ENCODE measurements around the gene POLR1D. TPM values are rescaled to one million over a fixed set of nuclear protein-coding genes. Genes with fewer than 3 reads are reported as not detected.
"Not testable (repeated sequence)": the region's sequence is repeated elsewhere in the genome, so short reads cannot be mapped to it uniquely, and the experiment has no call there.

The POLR1D gene
- total RNA-seq, 2 donors from 2014 or later = 123 to 124 TPM

DNA sequence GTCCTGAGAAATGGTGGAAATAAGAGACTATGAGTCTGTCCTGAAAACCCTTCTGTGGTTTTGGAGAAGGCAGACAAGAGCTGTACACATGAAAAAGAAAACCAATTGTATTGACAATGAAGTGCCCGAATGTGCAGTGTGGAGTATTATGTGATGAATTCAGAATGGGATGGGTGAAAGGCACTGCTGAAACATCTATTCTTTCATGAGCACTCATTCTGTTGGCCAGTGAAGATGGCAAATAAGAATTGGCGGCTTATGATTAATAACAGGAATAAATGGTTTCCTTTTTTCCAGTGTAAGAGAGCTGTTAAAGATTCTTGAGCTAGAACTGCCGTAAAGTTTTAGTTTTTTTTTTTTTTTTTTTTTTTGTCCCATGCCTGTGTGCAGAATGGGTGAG, 5.7 kb downstream of the POLR1D start:
- H3K27ac ChIP-seq = no peak overlapping the region
- intact Hi-C loops (cut with DNase I) = loop anchor here (10.0 kb wide), 1 partner anchor 203 kb away; the partner anchor contains the start of gene GTF3A
- H3K9me3 ChIP-seq = no peaks in the 10 kb centered on the region

DNA sequence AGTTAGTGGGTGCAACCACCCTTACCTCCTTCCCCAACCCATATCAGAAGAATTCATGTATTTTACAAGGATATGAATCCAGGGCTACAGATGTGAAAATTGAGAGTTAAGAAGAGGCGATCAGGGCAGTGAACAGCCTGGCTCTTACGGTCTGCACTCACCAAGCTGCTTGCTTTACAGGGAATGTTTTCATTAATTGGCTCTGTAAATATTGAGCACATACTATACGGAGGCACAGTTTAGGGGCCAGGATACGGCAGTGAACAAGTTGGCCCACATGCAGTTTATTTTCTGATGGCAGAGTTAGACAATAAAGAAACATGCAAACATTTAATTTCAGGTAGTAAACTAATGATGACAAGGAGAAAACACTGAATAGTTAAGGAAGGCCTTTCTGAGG, 6.4 kb downstream of the POLR1D start:
- intact Hi-C loops (cut with DNase I) = loop anchor here (10.0 kb wide), 1 partner anchor 203 kb away; the partner anchor contains the start of gene GTF3A
- H3K9ac ChIP-seq (ENCODE audit: low read depth in 2 of 2, low read length in 2 of 2) = no peak overlapping the region
- H3K9me3 ChIP-seq = no peaks in the 10 kb centered on the region
- H3K36me3 ChIP-seq = no peaks in the 10 kb centered on the region
- no peak overlapping the region for H3K4me3 ChIP-seq
- no peaks in the 10 kb centered on the region for H3K27me3 ChIP-seq
- TF ChIP-seq, protein P1, sequence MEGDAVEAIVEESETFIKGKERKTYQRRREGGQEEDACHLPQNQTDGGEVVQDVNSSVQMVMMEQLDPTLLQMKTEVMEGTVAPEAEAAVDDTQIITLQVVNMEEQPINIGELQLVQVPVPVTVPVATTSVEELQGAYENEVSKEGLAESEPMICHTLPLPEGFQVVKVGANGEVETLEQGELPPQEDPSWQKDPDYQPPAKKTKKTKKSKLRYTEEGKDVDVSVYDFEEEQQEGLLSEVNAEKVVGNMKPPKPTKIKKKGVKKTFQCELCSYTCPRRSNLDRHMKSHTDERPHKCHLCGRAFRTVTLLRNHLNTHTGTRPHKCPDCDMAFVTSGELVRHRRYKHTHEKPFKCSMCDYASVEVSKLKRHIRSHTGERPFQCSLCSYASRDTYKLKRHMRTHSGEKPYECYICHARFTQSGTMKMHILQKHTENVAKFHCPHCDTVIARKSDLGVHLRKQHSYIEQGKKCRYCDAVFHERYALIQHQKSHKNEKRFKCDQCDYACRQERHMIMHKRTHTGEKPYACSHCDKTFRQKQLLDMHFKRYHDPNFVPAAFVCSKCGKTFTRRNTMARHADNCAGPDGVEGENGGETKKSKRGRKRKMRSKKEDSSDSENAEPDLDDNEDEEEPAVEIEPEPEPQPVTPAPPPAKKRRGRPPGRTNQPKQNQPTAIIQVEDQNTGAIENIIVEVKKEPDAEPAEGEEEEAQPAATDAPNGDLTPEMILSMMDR (IDR thresholded peaks at IDR 0.05) = no peak
- H3K4me1 ChIP-seq = peaks cover 9% of the 10 kb centered on the region
- H3K27ac ChIP-seq = no peak overlapping the region
- no peak for DNase-seq

More for the DNA sequence above, 5.7 kb downstream of the POLR1D start:
- Histone ChIP-seq H3K27me3 (no peaks in the 10 kb centered on the region), H3K4me3 (no peak overlapping the region), H3K36me3 (no peaks in the 10 kb centered on the region), H3K4me1 (peaks cover 13% of the 10 kb centered on the region), H3K9ac (ENCODE audit: low read depth in 2 of 2, low read length in 2 of 2) (no peak overlapping the region)
- TF ChIP-seq, protein P1 (IDR thresholded peaks at IDR 0.05) = no peak
- no peak for DNase-seq

GRCh38 chr13:27628766-27629165, 7.1 kb downstream of the POLR1D start:
- H3K36me3 ChIP-seq; H3K9ac ChIP-seq (ENCODE audit: low read depth in 2 of 2, low read length in 2 of 2); DNase-seq; H3K27ac ChIP-seq; H3K9me3 ChIP-seq; H3K27me3 ChIP-seq; H3K4me1 ChIP-seq; H3K4me3 ChIP-seq: not testable (repeated sequence)
- intact Hi-C loops (cut with DNase I) = loop anchor here (10.0 kb wide), 1 partner anchor 204 kb away; the partner anchor contains the start of gene GTF3A

- Histone ChIP-seq H3K36me3 (no peaks in the 10 kb centered on the region), H3K4me3 (no peak overlapping the region), H3K9me3 (no peaks in the 10 kb centered on the region), H3K27me3 (no peaks in the 10 kb centered on the region), H3K4me1 (no peaks in the 10 kb centered on the region), H3K9ac (ENCODE audit: low read depth in 2 of 2, low read length in 2 of 2) (no peak overlapping the region), H3K27ac (no peak overlapping the region)
- DNase-seq = no peak
- TF ChIP-seq, protein P1 (IDR thresholded peaks at IDR 0.05) = no peak
- intact Hi-C loops (cut with DNase I) = no loop called here
These were observed 9.5 kb downstream of the POLR1D start for GRCh38 chr13:27631156-27631555.

DNA sequence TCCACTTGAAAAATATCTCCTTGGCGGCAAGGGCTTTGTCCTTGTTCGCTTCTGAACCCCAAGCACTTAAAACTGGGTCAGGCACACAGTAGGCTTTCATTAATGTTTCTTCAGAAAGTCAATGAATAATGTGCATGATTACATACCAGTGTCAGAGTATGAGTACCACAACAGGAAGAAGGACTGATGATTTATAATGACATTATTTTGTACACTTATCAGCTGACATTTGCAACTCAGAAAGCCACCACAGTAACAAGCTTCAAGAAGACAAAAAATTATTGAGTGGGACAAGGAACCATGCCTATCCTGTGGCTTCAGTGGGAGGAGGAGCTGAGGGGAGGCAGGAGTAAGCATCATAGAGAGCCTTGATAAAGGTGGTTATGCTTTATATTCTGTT, 10.0 kb downstream of the POLR1D start:
- no peak overlapping the region for H3K4me3 ChIP-seq
- no peak for DNase-seq
- intact Hi-C loops (cut with DNase I) = no loop called here
- H3K27ac ChIP-seq = no peak overlapping the region
- H3K27me3 ChIP-seq = no peaks in the 10 kb centered on the region
- H3K9ac ChIP-seq (ENCODE audit: low read depth in 2 of 2, low read length in 2 of 2) = no peak overlapping the region
- no peaks in the 10 kb centered on the region for H3K36me3 ChIP-seq
- no peaks in the 10 kb centered on the region for H3K4me1 ChIP-seq
- H3K9me3 ChIP-seq = no peaks in the 10 kb centered on the region
- TF ChIP-seq, protein P1 (IDR thresholded peaks at IDR 0.05) = no peak

GRCh38 chr13:27632214-27632613, 10.5 kb downstream of the POLR1D start:
- no peak for DNase-seq
- no peak overlapping the region for H3K9ac ChIP-seq (ENCODE audit: low read depth in 2 of 2, low read length in 2 of 2)
- TF ChIP-seq, protein P1 (IDR thresholded peaks at IDR 0.05) = no peak
- H3K4me1 ChIP-seq = no peaks in the 10 kb centered on the region
- H3K36me3 ChIP-seq = no peaks in the 10 kb centered on the region
- intact Hi-C loops (cut with DNase I) = no loop called here
- no peak overlapping the region for H3K27ac ChIP-seq
- no peaks in the 10 kb centered on the region for H3K9me3 ChIP-seq
- no peaks in the 10 kb centered on the region for H3K27me3 ChIP-seq
- no peak overlapping the region for H3K4me3 ChIP-seq

All from colonic mucosa (tissue), 4 donors.